ENCODE results near the gene OR4Q3.
"Not testable (repeated sequence)": the region's sequence is repeated elsewhere in the genome, so short reads cannot be mapped to it uniquely, and the experiment has no call there.

Gene OR4Q3

DNA sequence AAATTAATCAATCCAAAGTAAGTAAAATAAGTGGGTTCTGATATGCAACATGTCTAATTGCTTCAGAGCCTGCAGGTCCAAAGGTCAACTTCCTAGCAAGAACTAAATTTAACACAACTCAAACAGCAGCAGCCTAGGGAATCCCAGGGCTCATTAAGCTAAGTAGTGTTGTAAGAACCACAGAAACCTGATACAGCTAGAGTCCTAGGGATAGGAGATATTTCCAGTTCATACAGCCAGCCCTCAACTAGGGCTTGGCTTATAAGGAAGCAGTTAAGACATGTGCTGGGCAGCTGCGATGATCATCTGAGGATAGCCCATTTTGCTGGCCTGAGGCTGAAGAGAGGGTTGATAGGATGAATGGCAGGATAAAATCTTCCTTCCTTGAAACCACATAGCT is at the start of gene OR4Q3:
Gene OR4Q3, plus strand, starts transcription at position 316 of the 400 bp plus-strand sequence.
- no peak for DNase-seq

DNA sequence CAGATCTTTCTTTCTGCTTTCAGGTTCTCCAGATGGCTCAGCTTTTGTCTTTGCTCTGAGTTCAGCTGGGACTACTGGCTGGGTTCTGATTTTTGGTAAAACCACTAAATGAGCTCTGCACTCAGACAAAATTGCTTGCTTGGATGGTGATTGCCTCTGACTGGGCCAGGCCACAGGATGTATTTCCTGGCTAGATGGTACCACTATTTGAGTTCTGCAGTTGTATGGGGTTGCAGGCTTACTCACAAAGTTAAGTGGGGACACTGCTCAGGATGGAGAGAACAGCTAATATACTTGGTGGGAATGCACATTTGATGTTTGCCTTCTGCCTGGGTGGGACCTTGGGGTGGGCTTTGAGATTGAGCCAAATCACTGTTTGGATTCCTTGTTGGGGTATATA is 14.0 kb upstream of the OR4Q3 start:
- no peak for DNase-seq

DNA sequence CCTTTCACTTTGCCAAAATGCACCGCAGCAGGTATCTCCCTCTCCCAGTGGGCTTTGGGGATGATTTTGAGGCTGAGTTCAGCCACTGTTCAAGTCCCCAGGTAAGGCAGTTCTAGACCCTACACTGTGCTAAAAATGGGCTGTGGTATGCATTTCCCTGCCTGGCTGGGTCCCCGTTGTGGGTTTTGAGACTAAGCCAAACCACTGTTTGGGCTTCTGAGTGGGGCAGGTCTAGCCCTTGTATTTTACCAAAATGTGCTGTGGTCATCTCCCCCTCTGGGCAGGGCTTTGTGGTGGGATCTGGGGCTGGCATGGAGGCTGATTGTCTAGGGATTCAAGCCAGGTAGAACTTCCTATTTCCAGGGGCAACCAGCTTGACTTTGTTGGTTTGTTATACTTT is 13.6 kb upstream of the OR4Q3 start:
- DNase-seq, result no peak

GRCh38 chr14:19733893-19734292 is 9.5 kb upstream of the OR4Q3 start:
- not testable (repeated sequence) for DNase-seq

- not testable (repeated sequence) for DNase-seq
These were observed 8.9 kb downstream of the OR4Q3 start for GRCh38 chr14:19752316-19752715.

- DNase-seq, result no peak
These were observed 10.8 kb downstream of the OR4Q3 start for GRCh38 chr14:19754172-19754571.

- not testable (repeated sequence) for DNase-seq
These were observed 28.1 kb downstream of the OR4Q3 start for GRCh38 chr14:19771491-19771890.

GRCh38 chr14:19771895-19772430 is 28.6 kb downstream of the OR4Q3 start:
- no peak for DNase-seq

DNA sequence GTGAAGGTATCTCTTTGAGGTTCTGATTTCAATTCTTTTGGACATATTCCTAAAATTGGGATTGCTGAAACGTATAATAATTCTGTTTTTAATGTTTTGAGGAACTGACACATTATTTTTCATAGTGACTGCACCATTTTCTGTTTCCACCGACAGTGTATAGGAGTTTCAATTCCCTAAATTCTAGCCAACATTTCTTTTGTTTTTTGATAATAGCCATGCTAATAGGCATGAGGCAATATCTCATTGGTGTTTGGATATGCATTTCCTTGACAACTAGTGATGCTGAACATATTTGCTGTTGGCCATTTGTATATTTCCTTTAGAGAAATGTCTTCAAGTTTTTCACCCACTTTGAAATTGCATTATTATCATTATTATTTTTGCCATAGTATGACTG is 29.1 kb downstream of the OR4Q3 start:
- DNase-seq, result not testable (repeated sequence)

DNA sequence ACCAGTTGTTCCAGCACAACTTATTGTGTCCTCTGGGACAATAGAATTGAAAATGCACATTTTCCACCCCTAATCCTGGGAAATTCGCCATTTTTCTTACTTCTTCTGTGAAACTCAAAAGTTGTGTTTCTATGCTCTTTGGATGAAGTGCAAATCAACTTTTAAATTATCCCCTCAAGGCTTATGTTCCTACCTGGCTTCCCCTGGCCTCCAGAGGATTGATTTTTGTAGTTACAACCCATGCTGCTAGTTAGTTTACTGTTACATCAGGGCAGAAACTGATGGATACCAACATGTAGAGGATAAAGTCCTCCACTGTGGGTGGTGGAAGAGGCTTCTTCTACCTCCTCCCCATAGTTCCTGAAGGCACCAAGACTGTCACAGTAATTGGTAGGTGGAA is 29.8 kb downstream of the OR4Q3 start, which contains the start of gene OR4M1:
Gene OR4M1, plus strand, starts transcription at position 301 of the 400 bp plus-strand sequence. CDS start 6,819 bp downstream, outside the sequence.
- not testable (repeated sequence) for DNase-seq

- DNase-seq, result no peak
These were observed 32.2 kb downstream of the OR4Q3 start for GRCh38 chr14:19775587-19775986.

DNA sequence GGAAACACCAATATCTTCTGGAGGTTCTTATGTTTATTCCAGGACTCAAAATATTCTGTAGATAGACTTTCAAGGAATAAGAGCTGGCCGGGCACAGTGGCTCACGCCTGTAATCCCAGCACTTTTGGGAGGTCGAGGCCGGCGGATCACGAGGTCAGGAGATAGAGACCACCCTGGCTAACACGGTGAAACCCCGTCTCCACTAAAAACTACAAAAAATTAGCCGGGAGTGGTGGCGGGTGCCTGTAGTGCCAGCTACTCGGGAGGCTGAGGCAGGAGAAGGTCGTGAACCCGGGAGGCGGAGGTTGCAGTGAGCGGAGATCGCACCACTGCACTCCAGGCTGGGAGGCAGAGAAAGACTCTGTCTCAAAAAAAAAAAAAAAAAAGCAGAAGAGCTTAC is 42.5 kb downstream of the OR4Q3 start:
- not testable (repeated sequence) for DNase-seq

GRCh38 chr14:19787318-19787717 is 43.9 kb downstream of the OR4Q3 start:
- not testable (repeated sequence) for DNase-seq

DNA sequence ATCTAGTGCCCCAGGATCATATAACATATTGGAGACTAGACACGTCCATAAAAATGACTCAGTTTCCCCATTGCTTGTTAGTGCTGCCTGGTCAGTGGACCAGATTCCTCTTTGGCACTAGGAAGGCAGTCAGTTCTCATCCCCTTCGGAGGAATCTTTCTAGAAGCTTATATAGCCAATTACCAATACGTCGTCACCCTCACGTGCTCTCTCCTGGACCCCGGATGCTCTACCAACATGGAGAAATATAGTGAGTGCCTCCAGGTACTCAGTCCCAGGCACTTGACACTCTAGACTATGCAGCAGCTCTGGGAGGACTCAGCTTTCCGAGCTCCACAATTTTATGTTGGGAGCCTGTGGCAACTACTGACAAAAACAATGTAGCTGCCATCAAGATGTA is 44.8 kb downstream of the OR4Q3 start:
- not testable (repeated sequence) for DNase-seq

- not testable (repeated sequence) for DNase-seq
These were observed 53.2 kb downstream of the OR4Q3 start for GRCh38 chr14:19796520-19797108.

Data from DMS 273 treated with DMSO at 0.1 percent for 48 hours (cell line).